Stimulated activated naive CD4-positive, alpha-beta T cell (primary cell): ENCODE data around the gene GNB2.
"Not testable (repeated sequence)": the region's sequence is repeated elsewhere in the genome, so short reads cannot be mapped to it uniquely, and the experiment has no call there.

Experiments used
- DNase-seq, 6 experiments: peaks; one replicate each; lab custom pipeline; 2025; lab: John Stamatoyannopoulos, UW

The GNB2 gene

DNA sequence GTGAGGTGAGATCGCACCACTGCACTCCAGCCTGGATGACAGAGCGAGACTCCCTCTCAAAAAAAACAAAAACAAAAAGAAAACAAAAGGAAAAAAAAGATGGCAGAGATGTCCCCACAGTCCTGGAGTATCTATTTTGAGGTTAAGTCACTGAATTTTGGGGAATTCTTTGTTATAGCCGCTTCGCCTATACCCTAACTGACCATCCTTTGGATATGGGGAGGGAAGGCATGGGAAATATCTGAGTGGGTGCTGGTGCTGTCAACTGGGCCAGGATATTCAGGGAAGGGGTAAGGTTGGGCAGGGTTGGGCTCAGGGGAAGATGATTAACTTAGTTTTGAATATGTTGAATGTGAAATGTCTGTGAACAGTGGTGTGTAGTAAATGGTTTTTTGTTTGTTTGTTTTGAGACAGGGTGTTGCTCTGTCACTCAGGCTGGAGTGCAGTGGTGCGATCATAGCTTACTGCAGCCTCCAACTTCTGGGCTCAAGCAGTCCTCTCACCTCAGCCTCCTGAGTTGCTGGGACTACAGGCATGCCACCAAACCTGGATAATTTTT is 8.3 kb upstream of the GNB2 start:
- DNase-seq, result no peak

DNA sequence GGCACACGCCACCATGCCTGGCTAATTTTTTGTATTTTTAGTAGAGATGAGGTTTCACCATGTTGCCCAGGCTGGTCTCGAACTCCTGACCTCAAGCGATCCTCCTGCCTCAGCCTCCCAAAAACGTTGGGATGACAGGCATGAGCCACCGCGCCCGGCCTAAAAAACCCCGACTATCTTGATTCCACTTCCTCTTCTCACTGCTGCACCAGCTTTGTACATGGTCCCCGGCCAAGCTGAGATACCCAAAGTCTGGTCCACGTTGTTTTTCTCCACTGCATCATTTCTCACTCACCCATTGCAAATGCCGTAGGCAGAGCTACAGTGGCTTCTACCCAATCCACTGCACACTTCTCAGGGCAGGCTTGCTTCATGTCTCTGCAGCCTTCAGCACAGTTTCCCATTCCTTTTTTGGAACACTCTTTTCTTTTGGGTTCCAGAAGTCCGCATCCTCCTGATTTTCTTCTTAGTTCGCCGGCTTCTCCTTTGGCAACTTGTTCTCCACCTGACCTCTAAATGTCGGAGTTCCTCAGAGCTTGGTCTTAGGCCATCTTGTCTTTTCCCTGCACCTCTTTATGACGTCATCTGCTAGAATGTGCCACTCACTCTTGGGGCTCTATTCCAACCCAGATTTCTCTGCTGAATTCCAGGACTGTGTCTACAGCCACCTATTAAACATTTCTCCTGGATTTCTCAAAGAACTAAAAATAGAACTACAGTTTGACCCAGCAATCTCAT is 6.0 kb upstream of the GNB2 start:
- no peak for DNase-seq

DNA sequence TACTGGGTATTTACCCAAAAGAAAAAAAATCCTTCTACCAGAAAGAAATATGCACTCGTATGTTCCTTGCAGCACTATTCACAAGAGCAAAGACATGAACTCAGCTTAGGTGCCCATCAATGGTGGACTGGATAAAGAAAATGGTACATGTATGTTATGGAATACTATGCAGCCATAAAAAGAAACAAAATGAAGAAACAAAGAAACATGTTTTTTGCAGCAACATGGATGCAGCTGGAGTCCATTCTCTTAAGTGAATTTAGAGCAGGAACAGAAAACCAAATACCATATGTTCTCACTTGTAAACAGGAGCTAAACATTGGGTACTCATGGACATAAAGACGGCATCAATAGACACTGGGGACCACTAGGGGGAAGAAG is 5.5 kb upstream of the GNB2 start:
- DNase-seq, result no peak

DNA sequence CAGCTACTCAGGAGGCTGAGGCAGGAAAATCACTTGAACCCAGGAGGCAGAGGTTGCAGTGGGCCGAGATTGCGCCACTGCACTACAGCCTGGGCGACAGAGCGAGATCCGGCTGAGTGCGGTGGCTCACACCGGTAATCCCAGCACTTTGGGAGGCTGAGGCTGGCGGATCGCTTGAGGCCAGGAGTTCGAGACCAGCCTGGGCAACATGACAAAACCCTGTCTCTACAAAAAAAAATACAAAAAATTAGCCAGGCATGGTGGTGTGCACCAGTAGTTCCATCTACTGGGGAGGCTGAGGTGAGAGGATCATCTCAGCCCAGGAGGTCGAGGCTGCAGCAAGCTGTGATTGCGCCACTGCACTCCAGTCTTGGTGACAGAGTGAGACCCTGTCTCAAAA is 4.4 kb upstream of the GNB2 start:
- not testable (repeated sequence) for DNase-seq

DNA sequence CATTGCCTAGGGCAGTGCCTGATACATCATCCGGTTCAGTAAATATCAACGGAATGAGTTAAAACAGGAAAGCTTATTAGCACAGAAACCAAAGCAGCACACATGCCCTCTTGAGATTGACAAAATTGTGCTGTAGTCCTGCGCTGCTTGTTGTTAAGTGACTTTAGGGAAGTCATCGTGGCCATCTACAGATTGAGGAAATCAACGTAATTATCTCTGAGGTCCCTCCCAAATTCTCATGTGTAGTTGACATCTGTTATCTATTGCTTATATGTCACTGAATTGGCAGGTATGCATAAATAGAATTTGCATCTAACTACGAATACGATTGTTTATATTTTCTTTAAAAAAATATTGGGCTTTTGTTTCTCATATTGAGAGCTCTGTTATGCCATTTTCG is 3.5 kb upstream of the GNB2 start:
- DNase-seq, result no peak

DNA sequence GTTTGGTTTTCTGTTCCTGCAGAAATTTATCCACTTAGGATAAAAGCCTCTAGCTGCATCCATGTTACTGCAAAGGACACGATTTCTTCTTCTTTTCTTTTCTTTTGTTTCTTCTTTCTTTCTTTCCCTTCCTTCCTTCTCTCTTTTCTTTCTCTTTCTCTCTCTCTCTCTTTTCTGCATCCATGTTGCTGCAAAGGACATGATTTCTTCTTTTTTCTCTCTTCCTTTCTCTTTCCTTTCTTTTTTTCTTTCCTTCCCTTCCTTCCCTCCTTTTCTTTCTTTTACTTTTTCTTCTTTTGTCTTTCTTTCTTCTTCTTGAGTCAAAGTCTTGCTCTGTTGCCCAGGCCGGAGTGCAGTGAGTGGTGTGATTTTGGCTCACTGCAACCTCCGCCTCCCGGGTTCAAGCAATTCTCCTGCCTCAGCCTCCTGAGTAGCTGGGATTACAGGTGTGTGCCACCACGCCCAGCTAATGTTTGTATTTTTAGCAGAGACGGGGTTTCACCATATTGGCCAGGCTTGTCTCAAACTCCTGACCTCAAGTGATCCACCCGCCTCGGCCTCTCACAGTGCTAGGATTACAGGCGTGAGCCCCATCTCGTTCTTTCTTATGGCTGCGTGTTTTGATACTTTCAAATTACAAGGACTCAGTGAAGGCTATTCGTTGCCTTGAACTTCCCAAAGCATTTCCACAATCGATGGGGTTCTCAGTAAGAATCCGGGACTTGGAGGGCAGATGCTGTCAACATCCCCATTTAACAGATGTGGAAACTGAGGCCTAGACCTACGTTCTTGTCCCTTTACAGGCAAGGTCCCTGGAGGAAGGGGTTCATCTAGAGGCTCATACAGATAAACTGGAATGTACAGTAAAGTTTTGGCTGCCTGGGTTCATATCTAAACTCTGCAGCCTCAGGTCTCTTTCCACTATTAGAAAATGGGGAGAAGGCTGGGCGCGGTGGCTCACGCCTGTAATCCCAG is 1.9 kb upstream of the GNB2 start:
- DNase-seq, result no peak

DNA sequence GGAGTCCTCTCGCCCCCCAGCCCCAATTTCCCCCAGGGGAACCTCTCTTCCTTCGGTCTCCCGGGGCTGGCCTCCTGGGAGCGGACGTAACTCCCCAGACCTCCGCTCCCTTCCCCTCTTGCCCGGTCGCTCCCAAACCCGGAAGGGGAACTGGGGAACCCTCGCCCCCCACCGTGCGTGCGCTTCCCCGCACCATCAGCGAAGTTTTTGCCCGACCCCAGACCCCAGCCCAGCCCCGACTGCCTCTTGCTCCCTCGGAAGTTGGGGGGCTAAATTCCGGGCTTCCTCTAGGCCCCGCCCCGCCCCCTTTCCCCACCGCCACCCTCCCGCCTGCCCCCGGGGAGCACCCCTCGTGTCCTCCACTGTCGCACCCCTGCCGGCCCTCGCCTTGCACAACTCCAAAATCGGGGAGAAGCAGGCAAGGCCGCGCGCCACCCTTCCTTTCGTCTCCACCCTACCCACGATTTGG is 436 bp downstream of the GNB2 start:
- peak in 5 of 6 experiments; percentile 35 to 74 (median 66) for DNase-seq

DNA sequence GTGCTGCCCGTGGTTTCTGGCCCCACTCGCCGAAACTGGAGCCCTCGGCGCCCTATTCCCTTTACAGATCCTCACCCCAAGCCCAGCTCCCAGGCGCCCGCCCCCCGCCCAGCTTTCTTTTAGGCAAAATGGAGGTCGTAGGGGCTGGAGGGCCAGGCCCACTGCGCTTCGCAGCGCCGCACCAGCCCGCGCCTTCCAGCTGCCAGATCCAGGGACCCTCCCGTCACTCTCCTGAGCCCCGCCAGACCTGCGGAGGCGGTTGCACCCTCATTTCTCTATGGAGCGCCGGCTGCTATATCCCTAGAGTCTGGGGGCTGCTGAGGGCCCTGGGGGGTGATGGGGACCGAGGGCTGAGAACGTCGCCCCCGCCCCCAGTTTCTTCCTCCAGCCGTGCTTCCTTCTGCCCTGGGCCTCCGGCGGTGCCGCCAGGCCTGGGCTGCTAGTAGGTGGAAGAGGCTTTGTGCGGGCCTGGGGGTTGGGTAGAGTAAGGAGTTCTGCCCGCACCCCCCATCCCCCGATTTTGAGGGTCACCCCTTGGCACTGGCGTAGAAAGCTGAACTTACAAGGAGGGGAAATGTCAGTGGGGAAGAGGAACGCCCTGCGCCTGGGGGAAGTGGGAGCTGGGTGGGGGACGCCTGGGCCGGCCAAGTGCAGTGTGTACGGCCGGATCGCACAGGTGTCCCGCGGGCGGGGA is 1.0 kb downstream of the GNB2 start:
- DNase-seq, result peak in 5 of 6 experiments; percentile 34 to 73 (median 48)

DNA sequence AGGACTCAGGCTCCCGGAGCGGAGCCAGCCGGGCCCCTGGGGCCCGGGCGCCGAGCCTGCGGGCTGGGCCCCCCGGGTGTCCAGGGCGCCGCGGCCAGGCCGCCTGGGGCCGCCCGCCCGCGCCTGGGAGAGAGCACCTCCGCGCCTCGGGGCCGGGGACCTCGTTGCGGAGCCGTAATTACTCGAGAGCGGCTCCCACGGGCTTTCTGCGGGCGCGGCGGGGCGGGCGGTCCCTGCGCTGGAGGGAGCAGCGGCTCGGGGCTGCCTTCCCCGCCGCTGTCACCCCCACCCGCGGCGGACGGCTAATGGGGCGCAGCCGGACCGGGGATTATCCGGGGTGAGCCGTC is 1.5 kb downstream of the GNB2 start:
- DNase-seq, result peak in 4 of 6 experiments; percentile 41 to 69 (median 58)

DNA sequence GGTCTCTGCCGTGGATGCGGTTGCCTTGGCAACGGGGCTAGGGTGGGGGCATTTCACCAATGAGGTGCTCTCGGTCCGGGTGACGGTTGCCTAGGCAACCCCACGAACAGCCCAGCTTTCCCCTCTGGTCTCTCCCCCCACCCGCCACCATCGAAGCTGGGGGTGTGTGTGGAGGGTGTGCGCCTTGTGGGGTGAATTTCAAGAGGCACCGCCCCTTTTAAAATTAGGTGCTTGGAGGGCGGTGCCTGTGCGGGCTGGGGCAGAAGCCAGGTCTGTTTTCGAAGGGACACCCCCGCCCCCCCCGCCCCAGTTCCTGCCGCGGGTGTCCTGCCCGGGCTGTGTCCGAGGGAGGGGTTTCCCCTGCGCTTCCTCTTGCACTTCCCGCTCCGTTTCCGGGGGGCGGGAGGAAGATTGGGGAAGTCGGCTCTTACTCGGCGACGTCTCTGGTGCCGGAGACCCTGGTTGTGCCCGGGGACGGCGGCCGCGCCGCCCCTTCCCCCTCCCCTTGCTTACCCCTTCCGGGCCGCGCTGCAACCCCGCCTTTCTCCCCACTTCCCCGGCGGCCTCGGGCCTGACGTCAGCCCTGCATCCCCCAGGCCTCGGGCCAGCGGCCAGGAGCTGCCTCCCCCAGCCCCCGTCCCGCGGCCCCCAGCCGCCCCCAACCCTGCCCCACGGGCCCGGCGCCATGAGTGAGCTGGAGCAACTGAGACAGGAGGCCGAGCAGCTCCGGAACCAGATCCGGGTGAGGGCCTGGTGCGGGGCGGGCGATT is 2.2 kb downstream of the GNB2 start:
- peak; percentile 82 to 95 (median 90) for DNase-seq

DNA sequence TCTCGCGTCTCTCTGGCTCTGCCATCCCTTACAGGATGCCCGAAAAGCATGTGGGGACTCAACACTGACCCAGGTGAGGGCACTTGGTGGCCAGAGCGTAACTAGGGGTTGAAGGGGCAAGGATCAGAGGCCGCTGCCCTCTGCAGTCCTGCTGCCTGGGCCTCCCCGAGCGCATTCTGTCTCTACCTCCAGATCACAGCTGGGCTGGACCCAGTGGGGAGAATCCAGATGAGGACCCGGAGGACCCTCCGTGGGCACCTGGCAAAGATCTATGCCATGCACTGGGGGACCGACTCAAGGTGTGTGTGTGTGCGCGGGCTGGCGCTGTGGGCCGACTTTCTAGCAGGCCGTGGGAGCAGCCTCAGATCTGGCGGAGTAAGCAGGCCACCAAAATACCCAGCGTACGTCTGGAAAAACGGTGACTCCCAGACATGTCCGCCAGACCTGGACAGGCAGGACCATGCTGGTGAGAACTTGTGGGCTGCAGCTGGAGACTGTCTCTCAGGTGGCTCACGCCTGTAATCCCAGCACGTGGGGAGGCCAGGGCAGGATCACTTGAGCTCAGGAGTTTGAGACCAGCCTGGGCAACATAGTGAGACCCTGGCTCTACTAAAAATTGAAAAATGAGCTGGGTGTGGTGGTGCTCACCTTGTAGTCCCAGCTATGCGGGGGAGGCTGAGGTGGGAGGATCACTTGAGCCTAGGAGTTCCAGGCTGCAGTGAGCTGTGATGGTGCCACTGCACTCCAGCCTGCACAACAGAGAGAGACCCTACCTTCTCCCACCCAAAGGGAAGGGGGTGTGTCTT is 3.2 kb downstream of the GNB2 start:
- no peak for DNase-seq

DNA sequence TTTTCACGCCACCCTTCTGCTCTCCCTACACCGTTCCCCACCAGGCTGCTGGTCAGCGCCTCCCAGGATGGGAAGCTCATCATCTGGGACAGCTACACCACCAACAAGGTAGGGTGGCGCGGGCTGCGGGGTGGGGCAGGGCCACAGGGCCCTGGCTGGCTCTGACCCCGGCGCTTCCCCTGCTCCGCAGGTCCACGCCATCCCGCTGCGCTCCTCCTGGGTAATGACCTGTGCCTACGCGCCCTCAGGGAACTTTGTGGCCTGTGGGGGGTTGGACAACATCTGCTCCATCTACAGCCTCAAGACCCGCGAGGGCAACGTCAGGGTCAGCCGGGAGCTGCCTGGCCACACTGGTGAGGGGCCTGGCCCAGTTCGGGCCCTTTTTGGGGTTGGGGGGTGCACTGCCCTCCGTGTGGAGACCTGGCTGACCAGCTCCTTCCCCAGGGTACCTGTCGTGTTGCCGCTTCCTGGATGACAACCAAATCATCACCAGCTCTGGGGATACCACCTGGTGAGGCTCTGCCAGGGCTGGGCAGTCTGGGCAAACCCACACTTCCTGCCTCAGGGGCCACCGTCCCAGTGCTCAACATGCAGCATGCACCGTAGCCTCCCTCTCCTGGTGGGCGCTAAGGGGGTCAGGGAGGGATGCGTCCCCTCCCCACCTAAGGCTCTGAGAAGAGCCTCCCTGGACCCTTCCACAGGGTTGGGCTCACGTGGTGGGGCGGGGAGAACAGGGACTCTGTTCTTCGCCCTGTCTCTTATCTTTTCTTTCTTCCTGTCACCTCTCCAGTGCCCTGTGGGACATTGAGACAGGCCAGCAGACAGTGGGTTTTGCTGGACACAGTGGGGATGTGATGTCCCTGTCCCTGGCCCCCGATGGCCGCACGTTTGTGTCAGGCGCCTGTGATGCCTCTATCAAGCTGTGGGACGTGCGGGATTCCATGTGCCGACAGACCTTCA is 4.0 kb downstream of the GNB2 start:
- DNase-seq, result no peak

DNA sequence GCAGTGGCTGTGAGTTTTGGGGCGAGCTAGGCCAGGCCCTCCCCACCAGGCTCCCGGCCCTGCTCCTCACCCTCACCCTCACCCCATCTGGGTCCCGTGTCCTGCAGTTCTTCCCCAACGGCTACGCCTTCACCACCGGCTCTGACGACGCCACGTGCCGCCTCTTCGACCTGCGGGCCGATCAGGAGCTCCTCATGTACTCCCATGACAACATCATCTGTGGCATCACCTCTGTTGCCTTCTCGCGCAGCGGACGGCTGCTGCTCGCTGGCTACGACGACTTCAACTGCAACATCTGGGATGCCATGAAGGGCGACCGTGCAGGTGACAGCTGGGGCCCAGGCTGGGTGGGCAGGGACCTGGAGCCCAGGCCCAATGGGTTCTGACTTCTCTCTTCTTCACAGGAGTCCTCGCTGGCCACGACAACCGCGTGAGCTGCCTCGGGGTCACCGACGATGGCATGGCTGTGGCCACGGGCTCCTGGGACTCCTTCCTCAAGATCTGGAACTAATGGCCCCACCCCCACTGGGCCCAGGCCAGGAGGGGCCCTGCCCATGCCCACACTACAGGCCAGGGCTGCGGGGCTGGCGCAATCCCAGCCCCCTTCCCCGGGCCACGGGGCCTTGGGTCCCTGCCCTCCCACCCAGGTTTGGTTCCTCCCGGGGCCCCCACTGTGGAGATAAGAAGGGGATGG is 4.9 kb downstream of the GNB2 start:
- no peak for DNase-seq

DNA sequence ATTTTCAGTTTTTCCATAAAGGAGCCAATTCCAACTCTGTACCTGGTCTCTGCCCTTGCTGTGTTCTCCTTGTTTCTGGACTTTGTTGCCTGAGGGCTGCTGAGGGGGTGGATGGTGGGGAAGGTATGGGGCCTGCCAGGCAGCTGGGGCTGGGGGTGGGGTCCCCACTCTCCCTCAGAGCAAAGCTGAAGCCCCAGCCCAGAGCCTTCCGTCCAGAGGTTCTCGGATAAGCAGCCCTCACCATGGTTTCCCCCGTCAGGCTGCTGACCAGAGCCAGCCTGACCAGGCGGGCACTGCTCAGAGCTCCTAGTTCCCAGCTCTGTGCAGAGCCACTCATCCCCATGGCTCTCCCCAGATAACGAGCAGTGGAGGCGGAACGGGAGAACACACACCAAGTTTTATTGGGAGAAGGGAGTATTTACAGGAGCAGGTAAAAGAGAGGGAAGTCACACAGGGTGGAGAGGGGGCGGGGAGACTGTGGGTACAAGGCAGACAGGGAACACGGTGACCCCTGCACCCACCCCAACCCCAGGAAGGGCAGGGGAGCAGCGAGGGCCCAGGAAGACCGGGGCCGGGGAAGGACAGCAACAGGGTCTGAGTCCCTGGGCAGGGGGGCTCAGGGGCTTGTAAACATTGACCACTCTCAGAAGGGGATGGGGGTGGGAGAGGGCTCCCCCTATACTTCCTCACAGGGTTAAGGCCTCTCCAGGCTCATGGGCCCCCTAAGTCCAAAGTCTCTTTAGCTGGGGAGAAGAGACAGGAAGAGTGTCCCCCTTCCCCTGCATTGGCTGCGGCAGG is 5.8 kb downstream of the GNB2 start:
- DNase-seq, result no peak

DNA sequence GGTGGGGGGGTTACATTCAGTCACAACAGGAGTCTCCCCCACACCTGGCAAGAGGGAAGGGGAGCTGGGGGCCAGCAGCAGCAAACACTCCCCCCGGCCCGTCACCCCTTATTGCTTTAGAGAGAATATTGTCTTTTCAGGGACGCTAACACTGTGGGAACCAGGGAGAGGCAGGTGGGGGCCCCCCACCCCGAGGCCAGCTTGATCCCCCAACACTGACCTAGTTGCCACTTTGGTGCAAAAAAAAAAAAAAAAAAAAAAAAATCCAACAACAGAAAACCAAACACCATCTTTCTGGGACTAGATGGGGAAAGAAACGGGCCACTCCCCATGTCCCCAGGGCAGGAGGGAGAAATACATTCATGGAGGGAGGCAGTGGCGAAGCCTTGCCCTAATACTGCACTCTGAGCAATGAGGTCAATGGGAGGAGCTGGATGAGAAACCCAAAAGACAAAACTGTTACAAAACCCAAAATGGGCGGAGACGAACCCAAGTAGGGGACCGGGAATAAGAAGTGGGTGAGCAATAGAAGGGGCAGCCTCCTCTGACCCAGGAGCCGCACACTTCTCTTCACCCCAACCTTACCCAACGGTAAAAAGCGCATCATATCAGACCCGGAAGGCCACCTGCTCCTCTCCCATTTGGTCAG is 6.5 kb downstream of the GNB2 start:
- no peak for DNase-seq

DNA sequence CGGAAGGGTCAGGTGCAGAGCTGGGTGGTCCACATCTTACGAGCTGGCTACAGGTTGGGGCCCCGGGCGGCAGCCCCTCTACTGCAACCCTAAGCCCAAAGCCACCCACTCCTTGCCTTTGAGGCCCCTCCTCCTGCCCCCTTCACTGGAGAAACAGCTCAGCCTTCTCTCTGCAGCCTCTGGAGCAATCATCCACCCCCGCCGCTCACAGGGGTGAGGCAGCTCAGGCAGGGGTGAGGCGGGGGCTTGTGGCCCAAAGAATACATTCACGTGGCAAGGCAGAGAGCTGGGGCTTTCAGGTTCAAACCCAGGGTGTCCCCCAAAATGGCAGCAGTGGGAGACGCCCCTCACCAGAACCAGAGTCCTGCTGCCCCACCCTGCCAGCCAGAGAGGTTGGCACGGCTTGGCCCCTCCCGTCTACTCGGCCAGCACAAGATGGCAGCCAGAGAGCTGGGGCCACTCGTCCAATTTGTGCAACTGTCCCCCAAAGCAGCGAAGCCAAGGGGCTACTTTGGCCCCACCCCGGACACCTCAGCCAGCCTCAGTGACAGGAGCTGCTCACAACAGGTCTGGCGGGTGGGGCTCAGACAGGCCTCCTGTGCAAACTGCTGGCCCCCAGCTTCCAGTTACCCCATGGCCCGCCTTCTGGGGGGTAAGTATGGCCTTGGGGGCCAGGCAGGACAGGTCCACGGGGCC is 7.2 kb downstream of the GNB2 start:
- no peak for DNase-seq
